Measurements from ENCODE around the gene SEZ6.

Gene SEZ6

GRCh38 chr17:28975031-28975430, 30.8 kb downstream of the SEZ6 start:
- TF ChIP-seq MAX (IDR thresholded peaks at IDR 0.05) (no peak), TCF12 (IDR thresholded peaks at IDR 0.05; ENCODE audit: low read depth) (0 out of 2 replicates have a peak, but pooled peaks have one; percentile 17), CREB1 (IDR thresholded peaks at IDR 0.05; ENCODE audit: low read depth) (no peak)

- no peak for TF ChIP-seq CEBPB (IDR thresholded peaks at IDR 0.05)
Observed at GRCh38 chr17:28974451-28974850, 31.4 kb downstream of the SEZ6 start.

GRCh38 chr17:28973425-28973824, 32.4 kb downstream of the SEZ6 start:
- peak; percentile 29; the same call in 1 of the 2 replicates for TF ChIP-seq RAD21 (IDR thresholded peaks at IDR 0.05; ENCODE audit: low read depth)
- TF ChIP-seq TEAD4 (IDR thresholded peaks at IDR 0.05): peak; percentile 65
- peak; percentile 76 for TF ChIP-seq NFIC (IDR thresholded peaks at IDR 0.05)
- no peak for TF ChIP-seq EGR1 (IDR thresholded peaks at IDR 0.05)
- peak; percentile 43; the same call in 1 of the 2 replicates for TF ChIP-seq EP300 (IDR thresholded peaks at IDR 0.05; ENCODE audit: borderline replicate concordance)
- TF ChIP-seq FOXM1 (IDR thresholded peaks at IDR 0.05; ENCODE audit: borderline replicate concordance, low read depth): no peak
- TF ChIP-seq TCF12 (IDR thresholded peaks at IDR 0.05; ENCODE audit: low read depth): peak; percentile 30; the same call in 1 of the 2 replicates

- TF ChIP-seq TEAD4 (IDR thresholded peaks at IDR 0.05): 0 out of 2 replicates have a peak, but pooled peaks have one; percentile 23
- TF ChIP-seq NFIC (IDR thresholded peaks at IDR 0.05): no peak
Observed at GRCh38 chr17:28972437-28972836, 33.4 kb downstream of the SEZ6 start.

GRCh38 chr17:28970879-28971278, 35.0 kb downstream of the SEZ6 start:
- TF ChIP-seq USF1 (IDR thresholded peaks at IDR 0.05) (no peak), EGR1 (IDR thresholded peaks at IDR 0.05) (no peak), FOXM1 (IDR thresholded peaks at IDR 0.05; ENCODE audit: borderline replicate concordance, low read depth) (no peak)

GRCh38 chr17:28969706-28970393, 36.0 kb downstream of the SEZ6 start:
- TF ChIP-seq TAF1 (IDR thresholded peaks at IDR 0.05; ENCODE audit: low read depth): no peak
- TF ChIP-seq YY1 (IDR thresholded peaks at IDR 0.05; ENCODE audit: low read depth): no peak
- TF ChIP-seq EP300 (IDR thresholded peaks at IDR 0.05; ENCODE audit: borderline replicate concordance): no peak
- TF ChIP-seq MAX (IDR thresholded peaks at IDR 0.05): no peak
- TF ChIP-seq TCF12 (IDR thresholded peaks at IDR 0.05; ENCODE audit: low read depth): no peak
- no peak for TF ChIP-seq RAD21 (IDR thresholded peaks at IDR 0.05; ENCODE audit: low read depth)
- TF ChIP-seq CEBPB (IDR thresholded peaks at IDR 0.05): no peak
- TF ChIP-seq USF1 (IDR thresholded peaks at IDR 0.05): no peak
- TF ChIP-seq ZBTB7A (IDR thresholded peaks at IDR 0.05; ENCODE audit: low read depth): no peak
- TF ChIP-seq CREB1 (IDR thresholded peaks at IDR 0.05; ENCODE audit: low read depth): no peak
- TF ChIP-seq NFIC (IDR thresholded peaks at IDR 0.05): no peak
- no peak for TF ChIP-seq REST (IDR thresholded peaks at IDR 0.05; ENCODE audit: low read depth)
- TF ChIP-seq FOXM1 (IDR thresholded peaks at IDR 0.05; ENCODE audit: borderline replicate concordance, low read depth): no peak
- no peak for TF ChIP-seq TEAD4 (IDR thresholded peaks at IDR 0.05)
- no peak for TF ChIP-seq EGR1 (IDR thresholded peaks at IDR 0.05)

GRCh38 chr17:28968914-28969295, 36.9 kb downstream of the SEZ6 start:
- TF ChIP-seq EP300 (IDR thresholded peaks at IDR 0.05; ENCODE audit: borderline replicate concordance): no peak
- no peak for TF ChIP-seq RAD21 (IDR thresholded peaks at IDR 0.05; ENCODE audit: low read depth)
- TF ChIP-seq TAF1 (IDR thresholded peaks at IDR 0.05; ENCODE audit: low read depth): no peak
- TF ChIP-seq REST (IDR thresholded peaks at IDR 0.05; ENCODE audit: low read depth): no peak
- no peak for TF ChIP-seq TCF12 (IDR thresholded peaks at IDR 0.05; ENCODE audit: low read depth)
- TF ChIP-seq CEBPB (IDR thresholded peaks at IDR 0.05): no peak
- no peak for TF ChIP-seq NFIC (IDR thresholded peaks at IDR 0.05)
- no peak for TF ChIP-seq YY1 (IDR thresholded peaks at IDR 0.05; ENCODE audit: low read depth)
- no peak for TF ChIP-seq USF1 (IDR thresholded peaks at IDR 0.05)
- no peak for TF ChIP-seq FOXM1 (IDR thresholded peaks at IDR 0.05; ENCODE audit: borderline replicate concordance, low read depth)
- TF ChIP-seq EGR1 (IDR thresholded peaks at IDR 0.05): no peak
- TF ChIP-seq ZBTB7A (IDR thresholded peaks at IDR 0.05; ENCODE audit: low read depth): no peak
- no peak for TF ChIP-seq MAX (IDR thresholded peaks at IDR 0.05)
- no peak for TF ChIP-seq CREB1 (IDR thresholded peaks at IDR 0.05; ENCODE audit: low read depth)
- TF ChIP-seq TEAD4 (IDR thresholded peaks at IDR 0.05): no peak
